GM21423 (cell line): ENCODE results near the gene DCHS2.

Experiments used
- ATAC-seq: cut with Tn5 transposase; IDR thresholded peaks from one replicate; pipeline ENCODE4 v1.9.1; 2021; ENCODE audit warnings: mild to moderate bottlenecking, moderate library complexity; ENCODE audit not compliant: unreplicated experiment

The DCHS2 gene

DNA sequence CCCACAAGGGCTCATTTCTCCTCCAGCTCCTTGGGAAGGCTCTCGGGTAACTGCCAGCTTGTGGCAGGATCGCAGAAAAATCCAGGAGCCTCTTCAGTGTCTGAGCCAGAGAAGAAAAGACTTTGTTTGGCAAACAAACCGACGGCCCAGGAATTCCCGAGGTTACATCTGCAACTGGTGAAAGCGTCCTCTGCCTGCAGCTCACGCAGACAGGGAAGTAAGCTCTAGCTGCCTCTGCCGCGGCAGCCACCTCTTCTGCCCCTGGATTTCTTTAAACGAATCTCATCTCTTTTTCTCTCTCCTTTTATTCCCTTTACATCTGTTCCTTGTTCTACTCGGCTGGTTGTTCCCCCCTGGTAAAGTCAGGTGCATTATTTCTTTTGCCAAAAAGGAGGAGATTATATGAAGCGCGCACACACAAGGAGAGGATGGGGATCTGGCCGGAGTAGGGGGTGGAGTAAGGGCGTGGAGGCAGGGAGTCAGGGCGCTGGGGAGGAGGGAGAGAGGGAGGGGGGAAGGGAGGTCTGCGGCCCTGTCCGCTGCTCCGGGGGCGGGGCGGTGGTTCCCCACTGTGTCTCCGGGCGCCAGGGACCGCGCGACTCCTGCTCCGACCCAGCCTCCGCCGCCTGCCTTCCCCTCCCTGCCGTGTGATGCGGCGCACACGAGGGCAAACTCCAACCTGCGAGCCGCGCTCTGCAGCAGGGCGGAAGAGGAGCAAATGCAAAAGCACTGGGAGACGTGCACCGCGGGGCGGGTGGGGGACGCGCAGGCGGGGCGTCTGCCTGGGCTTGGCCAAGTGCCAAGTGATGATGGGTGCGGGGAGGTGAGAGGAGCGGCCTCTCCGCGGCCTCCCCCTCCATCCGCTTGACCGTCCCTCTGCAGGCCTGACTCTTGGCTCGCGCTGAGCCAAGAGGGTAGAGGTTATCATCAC is at the start of gene DCHS2:
Gene DCHS2, minus strand, starts transcription at position 459 of the 931 bp plus-strand sequence. Its CDS starts 444 bp downstream, at position 15.
- ATAC-seq, result peak; percentile 54

DNA sequence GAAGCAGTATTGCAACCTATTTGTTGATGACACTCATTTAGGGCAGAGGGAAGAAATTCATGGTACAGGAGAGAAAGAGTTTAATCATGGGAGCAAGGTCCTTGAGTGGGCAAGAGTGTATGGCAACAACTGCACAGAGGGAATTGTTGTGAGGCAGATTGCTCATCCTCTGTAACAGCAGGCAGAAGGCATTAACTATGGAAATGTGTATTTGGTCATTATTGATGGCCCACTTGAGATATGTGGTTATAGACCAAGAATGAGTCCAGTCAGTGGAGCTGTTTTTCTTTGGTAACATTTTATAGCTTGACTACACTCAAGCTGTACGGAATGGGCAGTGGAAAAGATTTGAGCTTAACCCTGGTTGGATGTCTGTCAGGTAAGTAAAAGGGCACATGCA is 42.7 kb upstream of the DCHS2 start:
- ATAC-seq, result no peak

DNA sequence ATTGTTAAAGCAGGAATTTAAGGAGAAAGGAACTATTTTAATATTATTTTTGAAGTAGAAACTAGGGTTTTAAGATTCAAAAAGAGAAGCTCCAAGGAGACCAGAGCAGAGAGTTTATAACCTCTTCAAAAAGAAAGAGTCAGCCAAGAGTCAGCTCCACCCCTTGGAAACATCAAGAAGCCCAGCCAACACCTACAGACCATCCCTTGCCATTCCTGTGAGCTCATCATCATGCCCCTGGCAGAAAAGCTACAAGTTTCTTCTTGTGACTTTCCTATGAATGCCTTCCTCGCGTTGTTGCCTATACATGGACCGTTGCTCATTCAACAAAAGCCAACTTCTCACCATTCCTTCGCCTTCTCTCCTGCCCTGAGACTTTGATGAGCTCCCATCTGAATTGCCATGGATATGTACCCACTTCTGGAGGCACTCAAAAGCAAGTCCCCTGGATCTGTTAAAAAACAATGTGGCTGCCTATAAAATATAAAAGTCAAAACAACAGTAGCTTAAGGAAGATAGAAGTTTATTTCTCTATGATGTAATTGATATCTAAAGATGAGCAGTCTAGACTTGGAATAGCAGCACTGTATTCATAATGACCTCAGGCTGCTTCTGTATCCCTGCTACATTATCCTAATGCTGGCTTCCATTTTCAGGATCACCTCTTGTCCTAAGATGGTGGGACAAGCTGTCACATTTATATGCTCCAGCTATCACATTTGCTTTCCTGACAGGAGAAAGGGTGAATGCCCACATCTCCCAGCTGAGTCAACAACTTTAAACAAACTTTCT is 38.3 kb upstream of the DCHS2 start:
- ATAC-seq, result no peak

- no peak for ATAC-seq
Measured at GRCh38 chr4:154528869-154529268, 37.3 kb upstream of the DCHS2 start.

- no peak for ATAC-seq
Measured at GRCh38 chr4:154527308-154527707, 35.7 kb upstream of the DCHS2 start.

DNA sequence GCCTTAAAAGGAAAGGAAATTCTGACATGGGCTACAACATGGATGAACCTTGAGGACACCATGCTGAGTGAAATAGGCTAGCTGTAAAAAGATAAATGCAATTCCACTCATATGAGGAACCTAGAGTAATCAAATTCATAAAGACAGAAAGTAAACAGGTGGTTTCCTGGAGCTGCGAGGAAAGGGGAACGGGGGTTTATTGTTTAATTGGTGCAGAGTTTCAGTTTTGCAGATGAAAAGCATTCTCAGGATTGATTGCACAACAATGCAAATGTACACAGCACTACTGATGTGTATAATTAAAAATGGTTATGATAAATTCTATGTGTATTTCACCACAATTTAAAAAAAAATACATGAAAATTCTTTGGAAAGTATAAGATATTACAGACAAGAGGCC is 34.6 kb upstream of the DCHS2 start:
- no peak for ATAC-seq

DNA sequence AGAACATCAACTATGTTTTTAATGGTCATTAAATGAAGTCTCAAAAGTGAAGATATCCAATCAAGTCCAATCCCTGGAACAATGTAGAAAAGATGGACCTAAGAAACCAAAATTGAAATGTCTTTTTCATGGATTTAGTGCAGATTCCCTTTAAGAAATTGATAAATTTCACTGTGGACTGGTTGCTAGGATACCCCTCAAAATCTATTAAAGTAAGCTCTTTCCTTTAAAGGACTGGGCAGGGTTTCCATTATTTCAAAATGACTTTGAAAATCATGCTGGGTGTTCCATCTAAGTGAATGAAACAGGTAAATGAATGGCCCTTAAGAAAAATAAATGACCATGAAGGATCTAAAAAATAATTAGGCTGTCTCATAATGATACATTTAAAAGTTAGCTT is 30.0 kb upstream of the DCHS2 start:
- ATAC-seq, result no peak

DNA sequence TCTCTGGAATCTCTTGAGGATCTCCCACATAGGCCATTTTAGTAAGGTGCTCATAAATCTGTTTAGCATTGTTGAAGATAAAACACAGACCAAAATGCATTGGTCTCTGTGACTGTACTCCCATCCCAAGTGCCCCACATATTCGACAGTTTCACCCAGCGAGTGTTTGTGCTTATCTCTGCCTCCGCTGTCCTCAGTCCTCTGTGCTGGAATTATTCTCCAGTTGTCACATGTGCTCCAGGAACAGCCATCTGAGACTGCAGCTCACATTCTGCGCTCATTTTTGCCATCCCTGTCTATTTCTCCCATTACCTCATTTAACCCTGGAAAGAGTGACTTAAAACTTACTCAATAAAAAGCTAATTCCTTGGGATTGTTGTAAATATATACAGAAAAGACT is 27.6 kb upstream of the DCHS2 start:
- no peak for ATAC-seq

- no peak for ATAC-seq
Measured at GRCh38 chr4:154517591-154517990, 26.0 kb upstream of the DCHS2 start.

GRCh38 chr4:154516318-154517029 is 24.9 kb upstream of the DCHS2 start:
- no peak for ATAC-seq

DNA sequence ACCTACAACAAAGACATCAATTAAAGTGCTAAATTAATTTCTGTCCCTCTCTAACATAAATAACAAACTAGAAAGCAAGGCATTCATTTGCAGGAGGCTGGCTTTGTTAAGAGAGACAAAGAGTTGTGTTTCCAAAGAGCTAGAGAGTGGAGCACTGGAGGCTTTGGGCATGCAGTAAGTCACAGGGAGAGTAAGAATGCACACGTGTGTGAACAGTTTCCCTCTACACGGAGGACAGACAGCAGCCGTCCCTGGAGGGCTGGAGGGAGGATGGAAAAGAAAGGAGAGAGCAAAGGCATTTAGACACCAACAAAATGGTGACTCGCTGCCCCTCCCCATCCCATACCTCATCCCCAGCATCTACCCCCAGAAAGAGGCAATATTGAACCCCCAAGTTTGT is 20.4 kb upstream of the DCHS2 start:
- no peak for ATAC-seq

DNA sequence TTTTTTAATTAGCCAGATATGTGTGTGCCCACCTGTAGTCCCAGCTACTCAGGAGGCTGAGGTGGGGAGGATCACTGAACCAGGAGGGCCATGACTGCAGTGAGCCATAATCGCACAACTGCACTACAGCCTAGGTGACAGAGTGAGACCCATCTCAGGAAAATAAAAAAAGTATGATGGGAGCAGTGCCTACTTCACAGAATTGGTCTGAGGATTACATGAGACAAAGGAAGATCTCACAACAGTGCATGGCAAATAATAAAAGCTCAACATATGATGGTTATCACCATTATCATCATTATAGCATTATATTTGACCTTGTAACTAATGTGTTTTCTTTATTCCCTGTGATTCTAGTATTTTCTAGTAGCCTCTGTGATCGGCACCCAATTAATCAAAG is 19.9 kb upstream of the DCHS2 start:
- ATAC-seq, result no peak

DNA sequence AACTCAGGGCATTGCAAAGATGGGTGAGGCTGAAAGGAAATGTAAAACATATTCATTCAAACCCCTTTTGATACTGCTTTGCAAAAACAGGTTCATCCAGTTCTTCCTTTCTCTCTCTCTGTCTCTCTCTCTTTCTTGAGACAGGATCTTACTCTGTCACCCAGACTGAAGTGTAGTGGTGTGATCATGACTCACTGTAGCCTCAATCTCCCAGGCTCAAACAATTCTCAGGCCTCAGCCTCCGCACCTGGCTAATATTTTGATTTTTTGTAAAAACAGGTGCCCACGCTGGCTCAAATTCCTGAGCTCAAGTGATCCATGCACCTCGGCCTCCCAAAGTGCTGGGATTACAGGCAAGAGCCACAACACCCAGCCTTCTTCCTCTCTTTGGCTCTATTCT is 15.6 kb upstream of the DCHS2 start:
- no peak for ATAC-seq

- no peak for ATAC-seq
Measured at GRCh38 chr4:154506253-154506652, 14.7 kb upstream of the DCHS2 start.

DNA sequence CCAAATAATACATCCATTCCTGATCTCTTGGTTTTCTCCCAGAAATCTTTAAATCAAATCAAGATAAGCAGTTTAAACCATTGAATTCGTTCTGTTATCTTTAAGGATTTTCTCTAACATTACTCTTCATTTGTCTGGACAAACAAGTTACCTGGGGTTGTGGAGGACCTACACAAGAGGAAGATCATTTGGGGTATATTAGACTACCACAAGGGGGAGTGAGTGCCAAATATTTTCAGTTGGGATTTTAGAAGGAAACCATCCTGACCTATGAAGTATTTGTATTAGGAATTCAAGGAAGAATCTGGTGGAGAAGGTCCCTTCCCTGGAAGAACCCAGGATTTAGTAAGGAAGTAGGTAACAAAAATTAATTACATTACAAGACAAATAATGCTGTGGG is 12.0 kb upstream of the DCHS2 start:
- ATAC-seq, result no peak

DNA sequence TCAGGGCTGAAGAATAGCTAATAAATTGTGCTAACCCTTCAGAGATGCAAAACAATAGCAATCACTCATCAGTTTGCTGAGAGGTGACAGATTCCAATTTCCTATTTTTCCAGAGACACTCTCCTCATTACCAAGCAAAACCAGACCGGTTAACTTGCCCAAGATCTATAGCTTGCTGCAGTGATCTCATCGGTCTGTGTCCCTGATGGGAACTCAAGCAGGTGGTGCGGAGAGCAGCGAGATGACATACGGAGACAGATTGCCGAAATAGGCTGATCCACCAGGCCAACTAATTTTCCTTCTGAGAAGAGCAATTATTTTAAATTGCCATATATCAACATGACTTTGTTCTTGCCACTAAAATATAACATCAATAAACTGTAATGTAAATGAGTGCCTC is 10.5 kb upstream of the DCHS2 start:
- no peak for ATAC-seq

DNA sequence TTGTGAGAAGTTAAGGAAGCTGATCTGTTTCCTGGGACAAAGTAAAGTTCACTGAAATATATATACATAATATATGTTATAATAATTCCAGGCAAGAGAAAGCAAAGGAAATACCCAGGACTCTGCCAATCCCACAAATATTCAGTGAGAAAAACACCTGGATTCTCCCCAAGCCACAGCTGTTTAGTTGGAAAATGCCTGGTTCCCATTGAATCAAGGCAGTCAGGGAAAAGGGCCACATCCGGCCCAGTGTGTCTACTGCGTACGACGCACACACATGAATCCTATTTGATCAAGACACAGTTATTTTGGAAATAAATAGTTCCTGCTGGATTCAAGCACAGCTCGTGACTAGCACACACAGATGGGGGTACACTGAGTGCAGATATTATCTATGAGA is 6.3 kb upstream of the DCHS2 start:
- ATAC-seq, result no peak

DNA sequence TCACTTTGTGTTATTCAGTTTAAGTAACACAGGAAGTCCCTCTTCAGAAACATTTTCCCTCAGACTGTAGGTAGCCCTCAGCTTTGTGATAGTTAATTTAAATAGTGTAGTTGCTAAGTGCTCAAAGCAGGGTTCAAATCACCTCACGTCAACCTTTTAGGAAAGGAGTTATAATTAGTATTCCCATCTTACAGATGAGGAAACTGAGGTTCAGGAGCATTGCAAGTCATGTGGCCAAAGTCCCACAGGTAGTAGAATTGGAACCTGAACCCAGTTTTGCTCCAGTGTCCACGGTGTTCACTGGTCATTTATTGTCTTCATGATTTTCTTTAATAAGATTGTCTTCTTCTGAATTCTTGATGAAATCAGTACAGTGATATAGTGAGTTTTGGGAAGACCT is 4.3 kb upstream of the DCHS2 start:
- ATAC-seq, result no peak

DNA sequence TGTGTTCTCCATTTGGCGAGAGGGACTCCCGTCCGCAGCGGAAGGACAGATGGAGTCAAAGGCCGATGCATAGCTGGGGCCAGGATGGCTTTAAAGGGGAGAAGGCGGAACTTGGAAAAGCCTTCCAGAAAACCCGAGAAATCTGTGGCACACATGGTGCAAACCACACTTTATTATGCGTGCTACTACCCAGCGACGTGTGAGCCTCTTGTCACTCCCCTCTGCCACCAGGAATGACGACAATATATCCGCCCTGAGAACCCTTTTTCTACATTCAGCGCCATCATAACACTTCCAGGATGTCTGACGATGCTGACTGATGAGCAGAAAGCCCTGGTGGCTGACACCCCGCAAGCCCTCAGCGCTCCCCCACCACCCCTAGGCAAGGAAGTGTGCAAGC is 689 bp upstream of the DCHS2 start:
- no peak for ATAC-seq

DNA sequence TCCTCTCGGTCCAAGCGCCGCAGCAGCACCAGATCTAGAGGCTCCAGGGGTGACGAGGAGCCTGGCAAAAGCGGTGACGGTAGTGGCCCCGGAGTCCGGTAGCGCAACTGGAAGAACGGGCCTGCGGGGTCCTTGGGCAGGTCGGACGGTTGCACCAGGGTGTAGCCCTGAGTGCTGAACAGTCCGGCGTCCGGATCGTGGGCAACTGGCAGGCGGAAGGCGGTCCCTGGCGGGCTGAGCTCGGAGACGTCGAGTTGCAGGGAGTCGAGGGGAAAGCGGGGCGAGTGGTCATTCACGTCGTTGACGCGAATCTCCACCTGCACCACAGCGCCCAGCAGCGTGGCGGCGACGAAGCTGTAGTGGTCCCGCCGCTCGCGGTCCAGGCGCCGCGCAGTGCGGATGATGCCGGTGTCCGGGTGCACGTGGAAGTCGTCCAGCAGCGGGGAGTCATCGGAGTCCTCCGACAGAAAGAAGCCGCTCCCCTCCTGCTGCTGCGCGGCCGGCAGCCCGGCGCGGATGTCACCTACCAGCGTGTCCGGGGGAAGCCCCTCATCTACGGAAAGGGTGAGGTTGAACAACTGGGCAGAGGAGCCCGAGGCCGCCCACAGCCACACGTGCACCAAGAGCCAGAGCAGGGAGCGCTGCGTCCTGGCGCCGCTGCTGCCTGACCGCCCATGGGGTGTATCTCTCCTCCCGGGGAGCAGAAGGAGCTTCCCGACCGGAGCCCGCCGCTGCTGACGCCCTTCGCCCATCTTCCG is 837 bp downstream of the DCHS2 start:
- ATAC-seq, result peak; percentile 75

GRCh38 chr4:154490234-154490582 is 1.4 kb downstream of the DCHS2 start:
- no peak for ATAC-seq
